ENCODE data around the gene KCNMA1.
"Not testable (repeated sequence)": the region's sequence is repeated elsewhere in the genome, so short reads cannot be mapped to it uniquely, and the experiment has no call there.

Gene KCNMA1

DNA sequence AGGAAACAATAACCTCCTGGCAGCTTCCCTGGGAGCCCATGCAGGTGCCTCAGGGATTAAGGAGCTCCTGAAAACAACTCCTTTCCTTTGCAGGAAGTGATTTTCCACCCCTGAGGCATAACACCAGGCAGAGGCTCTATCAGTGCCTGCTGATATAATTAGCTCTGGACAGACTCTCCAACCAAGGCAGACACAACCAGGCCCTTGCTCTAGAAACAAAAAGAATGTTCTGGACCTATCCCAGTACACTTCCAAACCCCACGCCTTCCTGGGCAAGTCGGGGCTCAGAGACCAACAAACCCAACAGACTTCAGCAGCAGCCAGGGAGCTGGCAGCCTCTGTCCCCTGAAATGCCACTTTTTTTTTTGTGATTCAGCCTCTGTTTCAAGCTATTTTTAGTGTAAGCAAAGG is 247.1 kb downstream of the KCNMA1 start:
- TF ChIP-seq POLR2A (IDR thresholded peaks at IDR 0.05; ENCODE audit: low read depth, low read length) = no peak
- FAIRE-seq = no peak

DNA sequence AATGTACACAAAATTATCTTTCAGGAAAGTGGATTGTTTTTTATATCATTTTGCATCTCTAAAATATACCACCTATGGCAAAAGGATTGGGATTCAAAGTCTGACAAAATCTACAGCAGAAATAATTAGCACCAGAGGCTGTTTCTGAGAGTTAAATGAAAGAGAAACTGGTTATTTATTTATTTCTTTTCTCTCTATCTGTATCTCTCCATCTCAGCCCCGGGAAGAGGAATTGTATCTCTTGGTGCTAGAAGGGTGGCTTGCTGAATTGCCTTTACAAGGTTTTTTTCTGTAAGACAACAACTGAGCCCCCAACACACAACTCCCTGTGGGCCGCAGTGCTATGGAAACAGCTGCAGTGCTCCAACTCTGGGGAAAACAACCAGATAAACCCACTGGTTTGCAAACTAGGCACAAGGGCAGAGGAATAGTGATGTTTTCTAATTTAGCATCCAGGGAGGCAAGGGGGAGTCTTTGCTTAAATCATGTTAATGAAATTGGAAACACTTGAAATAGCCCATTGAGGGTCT is 249.0 kb downstream of the KCNMA1 start:
- TF ChIP-seq POLR2A (IDR thresholded peaks at IDR 0.05; ENCODE audit: low read depth, low read length) = no peak
- no peak for DNase-seq (ENCODE audit: insufficient read length, low spot score)
- FAIRE-seq = no peak

More for the DNA sequence above, 247.1 kb downstream of the KCNMA1 start:
- DNase-seq (ENCODE audit: insufficient read length, low spot score) = no peak

DNA sequence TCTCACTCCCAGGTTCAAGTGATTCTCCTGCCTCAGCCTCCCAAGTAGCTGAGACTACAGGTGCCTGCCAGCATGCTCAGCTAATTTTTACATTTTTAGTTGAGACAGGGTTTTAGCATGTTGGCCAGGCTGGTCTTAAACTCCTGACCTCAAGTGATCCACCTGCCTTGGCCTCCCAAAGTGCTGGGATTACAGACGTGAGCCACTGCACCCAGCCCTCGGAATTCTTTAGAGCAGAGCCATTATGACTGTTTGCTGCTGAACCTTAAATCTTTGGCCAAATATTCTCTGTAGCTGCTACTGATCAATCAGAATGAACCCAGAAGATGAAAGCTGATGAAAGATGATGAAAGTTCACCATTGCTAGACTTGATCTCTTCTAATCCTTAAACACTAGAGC is 249.9 kb downstream of the KCNMA1 start:
- DNase-seq (ENCODE audit: insufficient read length, low spot score); FAIRE-seq: not testable (repeated sequence)

- DNase-seq (ENCODE audit: insufficient read length, low spot score) = no peak
- TF ChIP-seq POLR2A (IDR thresholded peaks at IDR 0.05; ENCODE audit: low read depth, low read length) = no peak
Measured at GRCh38 chr10:77387247-77387646, 250.4 kb downstream of the KCNMA1 start.

DNA sequence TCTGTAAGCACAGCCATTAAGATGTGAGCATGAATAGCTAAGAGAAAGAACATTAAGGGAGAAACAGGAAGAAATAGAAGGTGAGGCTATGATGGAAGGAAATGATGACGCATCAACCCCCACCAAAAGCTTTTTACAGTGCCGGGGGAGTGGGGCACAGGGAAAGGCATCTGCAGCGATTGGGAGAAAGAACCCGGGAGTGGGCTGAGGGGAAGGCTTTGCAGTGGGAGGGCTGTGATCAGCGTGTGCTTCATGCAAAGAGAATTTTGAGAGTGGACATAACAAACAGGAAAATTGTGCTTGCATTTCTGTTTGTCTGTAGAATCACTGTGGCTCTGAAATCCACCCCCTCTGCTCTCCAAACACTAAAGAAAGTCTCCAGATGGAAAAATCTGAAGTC is 250.8 kb downstream of the KCNMA1 start:
- no peak for TF ChIP-seq POLR2A (IDR thresholded peaks at IDR 0.05; ENCODE audit: low read depth, low read length)
- no peak for FAIRE-seq
- DNase-seq (ENCODE audit: insufficient read length, low spot score) = peak; percentile 33

More at GRCh38 chr10:77387247-77387646, 250.4 kb downstream of the KCNMA1 start:
- FAIRE-seq = no peak

- TF ChIP-seq POLR2A (IDR thresholded peaks at IDR 0.05; ENCODE audit: low read depth, low read length) = no peak
- FAIRE-seq (no peak), DNase-seq (ENCODE audit: insufficient read length, low spot score) (no peak)
Measured at GRCh38 chr10:77386365-77386764, 251.2 kb downstream of the KCNMA1 start.

- TF ChIP-seq POLR2A (IDR thresholded peaks at IDR 0.05; ENCODE audit: low read depth, low read length) = no peak
- no peak for DNase-seq (ENCODE audit: insufficient read length, low spot score)
- no peak for FAIRE-seq
Measured at GRCh38 chr10:77385315-77385714, 252.3 kb downstream of the KCNMA1 start.

- DNase-seq (ENCODE audit: insufficient read length, low spot score) (no peak), FAIRE-seq (no peak)
- TF ChIP-seq POLR2A (IDR thresholded peaks at IDR 0.05; ENCODE audit: low read depth, low read length) = no peak
Measured at GRCh38 chr10:77383861-77384553, 253.6 kb downstream of the KCNMA1 start.

DNA sequence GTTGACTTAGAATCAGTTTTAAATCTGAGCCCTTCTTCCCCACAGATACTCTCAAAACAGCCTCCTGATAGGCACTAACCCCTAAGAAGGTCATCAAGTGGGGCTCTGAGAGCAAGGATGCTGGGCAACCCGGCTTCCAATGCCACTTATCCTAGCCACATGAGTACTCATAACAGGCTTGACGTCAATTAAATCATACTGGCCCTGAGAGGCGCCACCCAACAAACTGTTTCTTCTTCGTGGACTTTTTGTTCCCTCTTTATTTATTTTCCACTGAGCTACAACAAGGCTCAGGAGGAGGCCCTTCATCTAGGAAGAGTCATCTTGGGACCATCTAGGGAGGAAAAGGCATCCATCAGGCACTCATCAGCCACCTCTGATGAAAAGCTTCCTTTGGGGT is 255.9 kb downstream of the KCNMA1 start:
- TF ChIP-seq POLR2A (IDR thresholded peaks at IDR 0.05; ENCODE audit: low read depth, low read length) = no peak
- DNase-seq (ENCODE audit: insufficient read length, low spot score) = no peak
- FAIRE-seq = no peak

- no peak for FAIRE-seq
- DNase-seq (ENCODE audit: insufficient read length, low spot score) = no peak
- no peak for TF ChIP-seq POLR2A (IDR thresholded peaks at IDR 0.05; ENCODE audit: low read depth, low read length)
Measured at GRCh38 chr10:77380723-77381122, 256.9 kb downstream of the KCNMA1 start.

- FAIRE-seq (no peak), DNase-seq (ENCODE audit: insufficient read length, low spot score) (no peak)
Measured at GRCh38 chr10:77380191-77380590, 257.4 kb downstream of the KCNMA1 start.

DNA sequence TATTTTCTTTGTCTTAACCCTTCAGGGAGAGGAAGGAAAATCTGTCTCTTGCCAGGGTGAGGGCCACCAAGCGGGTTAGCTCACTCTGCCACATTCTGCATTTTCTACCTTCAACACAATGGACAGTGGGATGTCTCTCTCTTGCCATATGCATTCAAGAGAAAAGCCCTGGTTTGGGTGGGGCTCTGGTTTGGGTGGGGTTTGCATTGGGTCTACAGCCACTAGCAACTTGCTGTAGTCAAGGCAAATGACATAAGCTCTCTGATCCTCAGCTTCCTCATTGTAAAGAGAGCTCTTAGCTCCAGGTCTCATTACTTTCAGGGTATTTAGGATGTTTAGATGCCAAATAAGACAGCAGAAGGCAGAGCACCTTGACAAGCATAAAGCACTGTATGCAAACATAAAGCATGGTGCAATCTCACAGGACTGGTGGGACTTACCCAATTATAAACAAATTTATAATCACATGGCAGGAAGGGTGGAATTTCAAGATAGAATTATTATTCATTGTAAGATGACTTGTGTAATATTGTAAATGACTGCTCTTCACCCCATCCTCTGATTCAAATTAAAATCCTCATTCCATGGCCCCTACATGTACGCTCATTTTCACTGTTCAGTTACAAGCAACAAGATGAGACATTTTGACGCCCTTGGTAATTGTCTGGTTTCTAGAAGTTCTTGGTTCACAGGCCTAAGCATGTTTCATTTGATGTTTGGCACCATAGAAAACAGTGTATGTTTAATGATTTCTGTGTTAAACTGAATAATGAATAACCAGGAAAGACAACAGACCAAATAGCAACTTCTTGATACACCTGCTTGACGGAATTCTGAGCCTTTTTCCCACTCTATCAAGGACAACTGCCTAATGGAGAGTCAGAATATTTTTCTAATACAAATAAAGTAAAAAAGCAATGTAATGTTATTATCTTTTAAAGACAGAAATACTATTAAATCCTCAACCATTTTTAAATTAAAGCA is 258.9 kb downstream of the KCNMA1 start:
- DNase-seq (ENCODE audit: insufficient read length, low spot score) (no peak), FAIRE-seq (no peak)
- no peak for TF ChIP-seq POLR2A (IDR thresholded peaks at IDR 0.05; ENCODE audit: low read depth, low read length)

More at GRCh38 chr10:77380191-77380590, 257.4 kb downstream of the KCNMA1 start:
- no peak for TF ChIP-seq POLR2A (IDR thresholded peaks at IDR 0.05; ENCODE audit: low read depth, low read length)

GRCh38 chr10:77377678-77378352 is 259.8 kb downstream of the KCNMA1 start:
- no peak for TF ChIP-seq POLR2A (IDR thresholded peaks at IDR 0.05; ENCODE audit: low read depth, low read length)
- no peak for FAIRE-seq
- DNase-seq (ENCODE audit: insufficient read length, low spot score) = no peak

DNA sequence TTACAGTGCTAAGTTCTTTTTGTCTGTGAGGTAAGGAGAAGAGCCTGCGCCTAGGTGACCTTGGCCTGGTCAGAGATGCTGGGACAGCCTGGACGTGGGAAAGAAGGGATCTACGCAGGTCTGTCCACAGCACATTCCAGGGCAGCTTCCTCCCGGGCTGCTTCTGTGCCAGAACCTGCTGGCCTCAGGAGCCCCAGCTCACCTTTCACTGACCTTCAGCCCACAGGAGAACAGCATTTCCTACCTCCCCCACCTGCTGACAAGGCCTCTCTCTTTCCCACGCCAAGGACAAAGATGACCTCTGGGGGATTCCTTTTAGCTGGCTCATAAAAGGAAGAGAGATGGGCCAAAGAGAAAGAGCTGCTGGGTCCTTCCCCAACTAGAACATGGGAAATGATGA is 260.6 kb downstream of the KCNMA1 start:
- no peak for TF ChIP-seq POLR2A (IDR thresholded peaks at IDR 0.05; ENCODE audit: low read depth, low read length)
- FAIRE-seq (no peak), DNase-seq (ENCODE audit: insufficient read length, low spot score) (no peak)

Measured in H54 (cell line).